ENCODE data around the gene SYP.

The SYP gene

DNA sequence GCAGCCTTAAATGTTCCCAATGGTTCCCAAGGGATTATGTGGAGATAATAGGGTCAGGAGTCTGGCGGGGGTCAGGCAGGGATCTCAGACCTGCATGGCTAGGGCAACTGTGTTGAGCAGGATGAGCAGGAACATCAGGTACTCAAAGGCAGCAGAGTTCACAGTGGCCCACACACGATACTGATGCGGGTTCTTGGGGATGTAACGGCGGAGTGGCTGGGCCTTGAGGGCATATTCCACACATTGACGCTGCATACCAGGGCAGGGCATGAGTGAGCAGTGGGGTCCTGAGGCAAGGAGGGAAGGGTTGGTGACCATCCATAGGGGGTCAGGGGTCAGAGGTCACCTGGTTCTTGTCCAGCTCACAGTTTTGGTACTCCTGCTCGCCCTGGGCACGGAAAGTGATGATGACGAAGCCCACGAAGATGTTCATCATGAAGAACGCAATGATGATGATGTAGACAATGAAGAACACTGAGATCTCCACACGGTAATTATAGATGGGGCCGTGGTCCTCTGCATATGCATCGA is 15.1 kb upstream of the SYP start:
- Histone ChIP-seq H3K27me3 (ENCODE audit: low read length) (no peaks in the 10 kb centered on the region), H4K20me1 (ENCODE audit: low read depth, low read length) (no peaks in the 10 kb centered on the region), H3K9ac (ENCODE audit: low read length) (no peak overlapping the region), H3K4me3 (ENCODE audit: insufficient read depth, low read length, poor library complexity, severe bottlenecking) (no peak overlapping the region), H3K36me3 (ENCODE audit: low read length) (no peaks in the 10 kb centered on the region), H3K9me2 (replicated peaks; ENCODE audit: insufficient read depth, low read length) (no peaks in the 10 kb centered on the region), H3F3A (ENCODE audit: insufficient read depth) (no peaks in the 10 kb centered on the region), H3K27ac (ENCODE audit: low read depth, low read length) (no peak overlapping the region), H3K79me2 (ENCODE audit: insufficient read depth, low read length) (no peaks in the 10 kb centered on the region), H2AFZ (ENCODE audit: low read depth, low read length, severe bottlenecking) (no peak overlapping the region), H3K4me2 (ENCODE audit: low read depth, low read length, poor library complexity, severe bottlenecking) (no peak overlapping the region), H3K9me3 (ENCODE audit: insufficient read depth, low read length) (no peaks in the 10 kb centered on the region)
- TF ChIP-seq EZH2phosphoT487 (conservative IDR thresholded peaks at IDR 0.05; ENCODE audit: low read length) (no peak), CTCF (IDR thresholded peaks at IDR 0.05; ENCODE audit: insufficient read depth, low read length, poor library complexity, severe bottlenecking) (no peak)

DNA sequence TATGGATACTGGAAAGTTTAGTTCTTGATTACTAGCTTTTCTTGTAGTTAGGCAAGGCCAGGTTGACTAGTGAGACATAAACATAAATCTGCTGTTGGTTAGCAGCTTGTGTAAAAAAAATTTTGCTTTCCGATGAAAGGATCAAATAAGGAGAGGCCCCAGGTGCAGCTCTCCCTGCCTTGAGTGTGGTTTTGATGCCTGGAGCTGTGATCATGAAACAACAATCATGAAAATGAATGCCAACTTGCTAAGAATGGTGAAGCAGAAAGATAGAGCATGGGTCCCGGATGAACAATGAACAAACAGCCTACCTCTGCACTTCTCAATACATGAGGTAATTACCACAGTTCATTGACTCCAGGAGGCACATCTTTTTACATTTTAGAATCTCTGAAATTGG is 14.4 kb upstream of the SYP start:
- H3F3A ChIP-seq (ENCODE audit: insufficient read depth), result no peaks in the 10 kb centered on the region
- TF ChIP-seq EZH2phosphoT487 (conservative IDR thresholded peaks at IDR 0.05; ENCODE audit: low read length), result no peak
- no peak for TF ChIP-seq CTCF (IDR thresholded peaks at IDR 0.05; ENCODE audit: insufficient read depth, low read length, poor library complexity, severe bottlenecking)
- no peak overlapping the region for H3K9ac ChIP-seq (ENCODE audit: low read length)
- H4K20me1 ChIP-seq (ENCODE audit: low read depth, low read length), result no peaks in the 10 kb centered on the region
- no peak overlapping the region for H2AFZ ChIP-seq (ENCODE audit: low read depth, low read length, severe bottlenecking)
- no peaks in the 10 kb centered on the region for H3K9me3 ChIP-seq (ENCODE audit: insufficient read depth, low read length)
- no peaks in the 10 kb centered on the region for H3K27me3 ChIP-seq (ENCODE audit: low read length)
- H3K27ac ChIP-seq (ENCODE audit: low read depth, low read length), result no peak overlapping the region
- no peaks in the 10 kb centered on the region for H3K36me3 ChIP-seq (ENCODE audit: low read length)
- no peak overlapping the region for H3K4me3 ChIP-seq (ENCODE audit: insufficient read depth, low read length, poor library complexity, severe bottlenecking)
- H3K4me2 ChIP-seq (ENCODE audit: low read depth, low read length, poor library complexity, severe bottlenecking), result no peak overlapping the region
- H3K79me2 ChIP-seq (ENCODE audit: insufficient read depth, low read length), result no peaks in the 10 kb centered on the region
- H3K9me2 ChIP-seq (replicated peaks; ENCODE audit: insufficient read depth, low read length), result no peaks in the 10 kb centered on the region

- Histone ChIP-seq H4K20me1 (ENCODE audit: low read depth, low read length) (no peaks in the 10 kb centered on the region), H3K4me3 (ENCODE audit: insufficient read depth, low read length, poor library complexity, severe bottlenecking) (no peak overlapping the region), H2AFZ (ENCODE audit: low read depth, low read length, severe bottlenecking) (no peak overlapping the region), H3K9me2 (replicated peaks; ENCODE audit: insufficient read depth, low read length) (no peaks in the 10 kb centered on the region), H3K36me3 (ENCODE audit: low read length) (no peaks in the 10 kb centered on the region), H3F3A (ENCODE audit: insufficient read depth) (no peaks in the 10 kb centered on the region), H3K79me2 (ENCODE audit: insufficient read depth, low read length) (no peaks in the 10 kb centered on the region), H3K9me3 (ENCODE audit: insufficient read depth, low read length) (no peaks in the 10 kb centered on the region), H3K9ac (ENCODE audit: low read length) (no peak overlapping the region), H3K4me2 (ENCODE audit: low read depth, low read length, poor library complexity, severe bottlenecking) (no peak overlapping the region), H3K27ac (ENCODE audit: low read depth, low read length) (no peak overlapping the region), H3K27me3 (ENCODE audit: low read length) (no peaks in the 10 kb centered on the region)
- TF ChIP-seq CTCF (IDR thresholded peaks at IDR 0.05; ENCODE audit: insufficient read depth, low read length, poor library complexity, severe bottlenecking), result no peak
- TF ChIP-seq EZH2phosphoT487 (conservative IDR thresholded peaks at IDR 0.05; ENCODE audit: low read length), result no peak
Measured at GRCh38 chrX:49212861-49213260, 12.9 kb upstream of the SYP start.

Measured in SU-DHL-6 (cell line).